Activated T-cell treated with anti-CD3 and anti-CD28 coated beads, Interleukin-2, amount 50 U/mL, for 1 hour (primary cell): Measurements from ENCODE around the gene ITPR3.

ENCODE experiments used
- DNase-seq: peaks from one replicate; pipeline ENCODE4 v3.0.0-alpha.2; 2020

Gene ITPR3

DNA sequence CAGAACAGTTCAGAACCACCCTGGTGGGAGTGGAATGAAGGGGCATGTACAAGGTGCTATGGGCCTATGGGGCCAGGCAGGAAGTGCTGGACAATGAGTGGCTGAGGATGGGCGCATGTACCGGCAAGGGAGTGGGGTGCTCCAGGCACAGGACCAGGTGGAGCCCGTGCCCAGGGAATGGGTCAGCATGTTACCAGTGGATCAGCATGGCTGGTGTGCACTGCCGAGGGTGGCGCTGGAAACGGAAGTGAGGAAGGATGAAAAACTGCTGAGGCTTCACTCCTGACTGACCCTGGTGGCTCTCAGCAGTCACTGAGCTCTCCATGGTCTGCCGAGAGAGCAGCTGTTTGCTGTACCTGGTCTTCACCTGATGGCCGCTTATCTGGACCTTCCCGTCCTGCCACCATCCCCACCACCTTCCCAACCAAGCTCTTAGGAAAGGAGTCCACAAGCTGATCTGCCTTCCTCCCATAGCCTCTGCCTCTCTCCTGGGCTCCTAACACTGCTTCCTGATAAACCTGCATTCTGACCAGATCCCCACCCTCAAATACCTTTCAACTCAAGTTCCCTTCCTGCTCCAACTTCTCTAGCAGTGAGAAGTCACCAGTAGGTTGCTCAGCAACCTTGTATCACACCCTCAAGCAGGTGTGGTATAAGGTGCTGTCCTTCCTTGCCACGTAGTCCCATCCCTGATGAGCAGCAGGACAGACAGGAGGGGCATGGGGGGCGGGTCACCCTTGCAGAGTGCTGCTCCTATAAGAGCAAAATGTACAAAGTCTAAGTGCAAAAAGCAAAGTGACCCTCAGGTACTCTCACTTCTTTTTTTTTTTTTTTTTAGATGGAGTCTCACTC, 83.3 kb downstream of the ITPR3 start:
- no peak for DNase-seq

DNA sequence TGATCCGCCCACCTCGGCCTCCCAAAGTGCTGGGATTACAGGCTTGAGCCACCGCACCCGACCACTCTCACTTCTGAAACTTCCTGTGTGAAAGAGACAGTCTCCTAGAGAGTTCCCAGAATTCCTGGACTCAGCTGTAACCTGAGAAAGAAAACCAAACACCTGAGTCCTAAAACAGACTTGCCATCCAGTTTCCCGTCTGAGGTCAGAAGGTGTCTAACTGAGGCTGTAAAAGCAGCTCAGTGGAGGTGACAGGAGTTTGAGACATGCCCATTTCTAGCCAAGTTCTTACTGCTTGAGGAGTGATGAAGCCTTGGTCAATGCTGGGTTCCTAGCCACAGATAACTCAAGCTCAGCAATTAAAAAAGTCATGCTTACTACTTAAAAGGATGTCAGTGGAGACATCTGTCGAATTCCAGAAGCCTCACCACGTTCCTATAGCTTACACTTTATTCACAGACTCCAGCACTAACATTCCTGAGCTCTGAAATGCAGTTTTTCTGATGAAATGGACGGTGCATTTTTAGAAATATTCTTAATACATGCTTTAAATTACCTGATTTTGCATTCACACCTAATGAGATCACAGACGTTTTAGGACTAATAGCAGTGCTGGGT, 84.3 kb downstream of the ITPR3 start:
- DNase-seq, result no peak

DNA sequence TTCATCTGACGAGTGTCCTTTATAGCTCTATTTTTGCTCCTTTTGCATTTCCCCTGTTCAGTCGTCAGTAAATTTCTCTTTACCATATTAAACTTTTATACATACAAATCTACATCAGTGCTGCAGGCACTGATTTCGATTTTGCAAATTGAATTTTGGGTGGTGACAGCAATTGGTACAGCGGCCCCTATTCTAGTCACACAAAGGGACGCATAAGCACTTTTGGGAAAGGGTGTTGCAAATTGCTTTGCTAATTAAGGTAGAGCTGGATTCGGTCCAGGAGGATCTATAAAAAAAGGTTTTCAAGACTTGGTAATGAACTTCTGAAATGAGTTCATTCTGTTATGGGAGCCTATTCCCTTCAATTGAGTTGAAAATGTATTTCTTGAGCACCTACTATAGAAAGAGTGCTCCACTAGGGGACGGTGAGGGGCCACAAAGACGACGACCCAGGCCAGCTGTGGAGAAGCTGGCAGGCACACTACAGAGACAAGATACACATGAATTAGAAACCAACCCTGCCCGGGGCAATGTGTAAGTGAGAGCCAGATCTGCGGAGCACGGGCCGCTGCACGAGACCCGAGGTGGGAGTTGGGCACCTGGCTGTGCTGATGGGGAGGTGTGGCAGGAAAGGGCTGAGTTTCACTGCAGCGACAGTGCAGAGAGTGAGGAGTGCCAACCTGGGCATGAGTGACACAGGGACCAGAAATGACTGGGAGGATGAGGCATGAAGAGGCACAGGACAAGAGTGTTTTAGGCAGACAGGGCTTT, 85.0 kb downstream of the ITPR3 start:
- DNase-seq, result no peak

DNA sequence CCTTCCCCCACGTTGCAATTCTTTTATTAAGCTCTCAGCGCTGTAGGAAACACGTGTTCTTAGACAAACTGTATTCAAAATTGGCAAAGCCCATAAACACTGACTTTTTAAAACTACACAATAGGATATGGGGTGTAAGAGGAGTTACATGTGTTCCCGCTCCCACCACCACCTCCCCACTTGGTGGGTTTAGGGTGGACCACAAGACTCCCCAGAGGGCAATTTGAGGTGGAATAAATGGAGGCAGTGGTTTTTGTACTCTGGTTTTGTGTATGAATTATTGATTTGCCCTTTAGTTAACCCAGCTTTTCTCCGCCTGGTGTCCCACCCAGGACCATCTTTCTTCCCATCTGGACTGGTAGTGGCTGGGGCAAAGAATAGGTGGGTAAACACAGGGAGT, 86.6 kb downstream of the ITPR3 start:
- no peak for DNase-seq

DNA sequence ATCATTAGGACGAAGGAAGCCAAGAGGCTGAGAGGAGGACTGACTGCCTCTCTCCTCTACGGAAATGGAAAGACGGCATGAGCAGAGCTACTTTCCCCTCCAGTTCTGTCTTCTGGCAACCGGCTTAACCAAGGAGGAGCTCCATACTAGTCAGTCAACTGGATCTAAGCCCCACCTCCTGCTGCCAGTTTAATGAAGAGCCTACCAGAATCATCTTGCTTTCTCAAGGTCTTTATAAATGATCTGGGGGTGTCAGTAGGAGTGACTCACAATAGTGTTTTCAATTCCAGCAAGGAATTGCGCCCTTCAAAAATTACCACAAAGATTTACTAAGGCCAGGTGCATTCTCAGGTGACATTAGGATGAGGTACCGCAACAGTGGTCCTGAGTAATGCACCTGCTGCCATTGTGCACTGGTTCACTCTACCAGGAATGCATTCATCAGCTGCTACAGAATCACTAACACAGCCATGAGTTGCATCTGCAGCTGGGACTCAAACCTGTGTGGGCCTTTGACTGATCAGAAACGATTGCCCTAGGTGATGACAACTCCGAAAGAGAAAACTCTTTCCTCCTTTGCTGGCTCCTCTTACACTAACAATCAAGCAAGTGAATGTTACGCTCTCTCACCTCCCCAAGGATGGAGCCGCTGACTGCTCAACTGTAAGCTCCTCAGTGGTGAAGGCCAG, 87.5 kb downstream of the ITPR3 start:
- no peak for DNase-seq

DNA sequence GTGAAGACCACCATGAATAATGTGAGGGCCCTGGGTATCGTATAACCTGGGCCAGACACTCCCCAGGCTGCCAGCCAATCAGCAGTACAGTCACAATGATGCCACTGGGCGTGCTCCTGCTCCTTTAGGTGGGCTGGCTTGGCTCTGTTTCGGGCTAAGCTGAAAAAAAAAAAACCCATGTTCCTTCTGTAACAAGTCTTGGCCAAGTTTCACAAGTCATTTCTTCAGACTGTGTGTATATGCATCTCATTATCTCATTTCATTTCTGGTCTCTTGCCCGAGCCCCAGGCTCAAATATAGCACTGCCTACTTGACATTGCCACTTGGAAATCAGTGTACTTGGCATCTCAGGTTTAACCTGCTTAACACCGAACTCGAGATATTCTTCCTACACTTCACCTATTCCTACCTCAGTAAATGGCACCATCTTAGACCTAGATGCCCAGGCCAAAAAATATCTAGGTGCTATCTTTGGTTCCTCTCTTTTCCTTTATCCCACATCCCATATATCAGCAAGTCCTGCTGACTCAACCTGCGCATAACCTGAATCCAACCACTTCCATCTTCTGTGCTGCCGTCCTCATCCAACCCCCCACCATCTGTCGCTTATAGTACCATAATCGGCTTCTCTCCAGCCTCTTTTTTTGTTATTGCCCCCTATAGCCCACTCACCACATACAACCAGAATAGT, 88.6 kb downstream of the ITPR3 start:
- DNase-seq, result no peak

DNA sequence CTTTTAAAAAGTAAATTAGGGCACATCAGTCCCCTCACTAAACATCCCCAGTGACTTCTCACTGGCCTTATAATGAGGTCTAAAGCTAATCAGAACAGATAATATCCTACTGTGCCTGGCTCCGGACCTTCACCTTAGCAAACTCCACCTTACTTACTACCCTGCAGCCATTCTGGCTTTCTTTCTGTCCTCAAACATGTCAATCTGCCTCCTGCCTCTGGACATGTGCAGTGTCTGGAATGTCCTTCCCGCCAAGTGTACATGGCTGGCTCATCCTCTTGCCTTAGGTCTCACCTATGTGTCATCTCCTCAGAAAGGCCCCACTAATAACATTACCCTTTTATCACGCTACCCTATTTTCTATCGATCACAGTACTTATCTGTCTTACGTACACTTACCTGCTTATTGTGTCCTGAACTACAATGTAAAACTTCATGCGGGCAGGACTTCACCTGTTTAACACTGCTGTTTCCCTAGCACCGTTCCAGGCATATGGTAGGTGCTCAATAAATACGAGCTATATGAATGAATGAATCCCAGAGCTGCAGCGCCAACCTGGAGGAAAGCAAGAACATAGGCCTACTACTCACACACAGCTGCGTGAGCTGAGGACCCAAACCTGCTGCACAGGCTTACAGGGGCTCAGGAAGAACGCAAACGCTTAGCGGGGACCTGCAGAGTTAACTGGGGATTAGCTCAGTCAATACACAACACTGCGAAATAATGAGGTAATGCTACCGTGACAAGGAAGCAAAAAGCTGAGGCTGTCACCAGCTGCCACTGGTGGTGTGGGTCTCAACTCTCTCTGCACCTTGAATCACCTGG, 89.4 kb downstream of the ITPR3 start:
- no peak for DNase-seq

DNA sequence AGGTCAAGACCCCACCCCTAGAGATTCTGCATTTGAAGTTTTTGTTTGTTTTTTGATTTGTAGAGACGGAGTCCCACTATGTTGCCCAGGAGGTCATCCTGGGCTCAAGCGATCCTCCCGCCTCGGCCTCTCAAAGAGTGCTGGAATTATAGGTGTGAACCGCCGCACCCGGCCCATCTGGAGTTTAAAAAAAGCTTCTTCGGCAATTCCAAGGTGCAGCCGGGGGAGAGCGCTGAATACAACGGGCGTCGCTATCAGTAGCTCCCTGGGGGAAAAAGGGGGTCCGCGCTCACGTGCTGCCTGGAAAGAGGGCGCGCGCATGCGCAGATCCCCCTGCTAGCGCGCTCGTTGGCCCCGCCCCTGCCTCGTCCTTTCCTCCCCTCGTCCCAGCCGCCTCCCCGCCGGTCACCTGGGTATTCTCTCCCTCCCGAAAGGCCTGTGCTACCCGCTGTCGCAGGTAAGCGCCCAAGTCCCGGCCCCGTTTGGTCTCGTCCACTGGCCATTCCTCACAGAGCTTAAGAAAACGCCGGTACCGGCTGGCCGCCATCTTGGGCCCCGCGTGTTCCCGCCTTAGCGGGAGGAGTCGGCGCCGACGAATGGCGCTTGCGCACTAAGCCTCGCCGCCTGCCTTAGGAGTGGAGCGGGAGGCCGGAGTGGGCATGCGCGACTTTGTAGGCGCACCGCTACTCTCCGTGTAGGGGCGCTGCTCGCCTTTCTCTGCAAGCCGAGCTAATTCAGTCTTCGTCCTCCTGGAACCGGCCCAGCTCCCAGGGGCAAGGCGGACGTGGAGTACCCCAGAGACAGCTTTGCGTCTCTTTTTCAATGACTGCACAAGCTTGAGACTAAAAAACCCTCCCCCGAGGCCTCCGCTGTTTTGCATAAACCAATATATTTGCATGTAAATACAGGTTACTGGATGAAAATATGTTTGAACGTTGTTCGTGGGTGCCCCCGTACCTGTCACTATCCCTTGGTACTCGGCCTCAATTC, 90.3 kb downstream of the ITPR3 start, which contains the start of gene UQCC2:
Gene UQCC2, minus strand, starts transcription at position 561 of the 990 bp plus-strand sequence. Its CDS starts 14 bp downstream, at position 547.
- DNase-seq, result peak; percentile 97

DNA sequence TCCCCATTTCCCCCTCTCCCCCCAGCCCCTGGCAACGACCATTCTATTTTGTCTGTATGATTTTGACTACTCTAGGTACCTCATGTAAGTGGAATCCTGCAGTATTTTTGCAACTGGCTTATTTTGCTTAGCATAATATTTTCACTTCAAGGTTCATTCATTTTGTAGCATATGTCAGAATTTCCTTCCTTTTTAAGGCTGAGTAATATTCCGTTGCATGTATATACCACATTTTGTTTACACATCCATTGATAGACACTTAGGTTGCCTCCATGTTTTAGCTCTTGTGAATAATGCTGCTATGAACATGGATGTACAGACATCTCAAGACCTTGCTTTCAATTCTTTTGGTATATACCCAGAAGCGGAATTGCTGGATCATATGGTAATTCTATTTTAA, 91.8 kb downstream of the ITPR3 start:
- no peak for DNase-seq

DNA sequence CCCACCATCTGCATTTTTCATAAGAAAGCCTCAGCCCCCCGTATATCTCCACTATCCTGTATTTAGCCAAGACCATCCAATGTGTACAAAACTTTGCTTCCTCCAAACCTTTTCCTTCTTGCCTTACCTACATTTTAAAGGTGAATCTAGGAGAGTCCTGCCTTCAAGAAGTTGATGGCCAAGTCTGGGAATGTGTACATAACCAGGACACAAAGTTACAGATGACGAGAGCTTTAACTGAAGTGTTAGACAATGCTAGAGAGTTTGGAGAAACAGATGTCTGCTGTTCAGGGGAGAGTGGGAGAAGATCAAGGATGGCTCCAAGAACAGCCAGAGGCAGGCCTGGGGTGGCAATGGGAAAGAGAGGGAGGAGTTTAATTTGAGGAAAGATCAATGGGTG, 92.7 kb downstream of the ITPR3 start:
- no peak for DNase-seq

DNA sequence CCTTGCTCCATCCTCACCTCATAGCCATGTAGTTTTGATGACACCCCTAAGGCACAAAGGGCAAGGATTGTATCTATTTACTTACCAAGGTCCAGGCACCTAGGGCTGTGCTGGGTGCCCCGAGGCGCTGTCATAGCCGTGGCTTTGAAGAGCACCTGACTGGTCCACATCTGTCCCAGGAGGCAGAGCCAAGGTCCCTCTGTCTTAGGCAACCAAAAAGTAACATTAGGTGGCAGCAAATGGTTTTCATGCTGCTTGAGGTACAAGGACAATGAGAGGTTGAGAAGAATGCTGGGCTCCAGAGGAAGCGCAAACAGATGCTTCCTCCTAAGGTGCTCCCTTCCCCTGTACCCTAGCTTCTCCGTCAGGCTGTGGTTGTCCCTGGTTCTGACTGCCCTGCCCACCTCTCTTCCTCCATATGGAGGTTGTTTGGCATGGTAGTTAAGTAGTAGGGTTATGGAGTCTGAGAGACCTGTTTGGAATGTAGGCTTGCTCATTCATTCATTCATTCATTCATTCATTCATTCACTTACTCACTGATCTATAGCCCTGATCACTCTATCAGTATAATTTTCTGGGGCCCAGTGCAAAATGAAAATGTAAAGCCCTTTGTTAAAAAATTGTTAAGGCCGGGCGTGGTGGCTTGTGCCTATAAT, 93.4 kb downstream of the ITPR3 start:
- no peak for DNase-seq

DNA sequence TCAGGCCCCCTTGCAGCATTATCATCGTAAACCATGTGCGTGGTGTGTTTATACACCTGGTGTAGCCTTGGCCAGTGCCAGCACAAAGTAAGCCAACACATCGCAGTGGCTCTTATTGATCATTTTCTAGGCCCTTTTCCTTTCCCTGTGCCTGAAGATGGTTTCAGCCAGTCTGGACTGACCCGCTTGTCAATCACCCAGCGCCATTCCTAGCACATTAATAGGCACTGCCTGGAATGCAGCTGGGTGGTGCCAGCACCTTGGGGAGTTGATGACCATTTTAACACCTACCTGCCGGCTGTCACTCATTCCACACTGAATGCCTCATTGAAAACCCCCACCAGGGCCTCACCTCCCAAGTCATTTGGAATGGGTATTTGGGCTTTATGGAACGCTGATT, 95.3 kb downstream of the ITPR3 start:
- DNase-seq, result no peak

DNA sequence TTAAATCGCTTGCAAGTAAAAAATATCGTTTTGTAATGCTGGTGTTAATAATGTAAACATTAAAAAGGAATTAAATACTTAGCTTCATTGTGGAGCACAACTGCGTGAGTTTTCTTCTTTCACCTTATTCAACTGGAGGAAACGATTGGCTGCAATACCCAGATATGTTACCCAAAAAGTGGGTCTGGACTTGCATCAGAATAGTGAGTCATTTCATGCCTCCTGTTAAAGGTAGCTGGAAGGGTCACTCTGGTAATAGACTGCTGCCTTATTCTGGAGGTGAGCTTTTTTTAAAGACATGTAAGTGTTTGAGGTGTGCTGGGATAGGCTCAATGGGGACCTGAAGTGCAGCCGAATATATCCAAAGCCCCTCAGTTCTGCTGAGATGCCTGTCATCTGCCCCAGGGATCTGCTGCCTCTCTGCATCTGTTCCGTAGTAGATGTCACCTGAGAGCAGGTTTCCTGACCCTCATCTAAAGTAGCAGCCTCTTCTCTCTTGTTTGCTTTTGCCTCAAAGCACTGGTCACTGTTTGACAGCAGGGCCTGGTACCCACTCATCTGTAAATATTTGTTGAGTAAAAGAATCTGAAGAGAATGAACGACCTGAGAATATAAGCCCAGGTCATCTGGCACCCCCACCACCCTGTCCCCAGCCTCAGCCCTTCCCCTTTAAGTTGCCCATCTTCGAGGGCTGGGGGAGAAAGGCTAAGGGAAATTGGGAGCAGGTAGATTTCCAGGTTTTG, 95.9 kb downstream of the ITPR3 start:
- no peak for DNase-seq

DNA sequence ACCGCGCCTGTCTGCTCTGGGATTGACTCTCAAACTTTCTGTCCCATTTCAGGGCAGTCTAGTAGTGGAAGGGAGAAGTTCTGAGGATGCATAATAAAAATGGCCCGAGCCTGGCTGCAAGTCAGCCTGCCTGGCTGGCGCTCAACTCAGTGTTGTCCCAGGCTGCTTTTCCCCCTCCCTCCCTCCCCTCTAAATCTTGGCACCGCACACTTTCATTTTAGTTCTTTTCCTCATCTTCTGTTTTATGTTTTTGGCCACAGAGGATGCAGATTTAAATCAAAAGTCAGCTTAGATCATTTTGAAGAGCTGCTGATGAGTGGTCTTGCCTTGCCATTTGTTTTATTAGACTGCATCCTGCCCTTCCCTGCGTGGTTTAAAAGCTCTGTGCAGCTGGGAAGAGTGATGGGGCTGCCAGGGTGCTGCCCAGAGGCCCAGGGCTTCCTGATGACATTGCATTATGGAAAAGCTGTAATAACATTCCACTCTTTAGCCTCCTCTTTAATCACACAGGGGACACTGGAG, 96.9 kb downstream of the ITPR3 start:
- DNase-seq, result no peak

DNA sequence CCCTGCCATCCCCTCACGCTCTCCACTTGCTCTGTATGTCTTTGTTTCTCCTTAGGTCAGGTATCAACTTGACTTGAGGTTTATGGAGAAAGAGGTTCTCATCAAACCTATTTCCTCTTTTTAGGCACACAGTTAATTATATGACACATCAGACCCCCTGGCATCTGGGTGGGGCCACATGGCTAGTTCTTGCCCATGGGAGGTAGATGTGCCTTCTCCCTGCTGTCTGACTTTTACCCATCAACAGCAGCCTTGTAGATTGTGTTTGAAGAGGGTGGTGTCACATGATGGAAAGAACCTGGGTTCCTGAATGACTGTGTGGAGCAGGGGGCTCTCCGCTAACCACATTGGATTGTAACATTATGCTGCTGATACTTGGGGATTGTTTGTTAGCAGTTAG, 97.6 kb downstream of the ITPR3 start:
- no peak for DNase-seq

DNA sequence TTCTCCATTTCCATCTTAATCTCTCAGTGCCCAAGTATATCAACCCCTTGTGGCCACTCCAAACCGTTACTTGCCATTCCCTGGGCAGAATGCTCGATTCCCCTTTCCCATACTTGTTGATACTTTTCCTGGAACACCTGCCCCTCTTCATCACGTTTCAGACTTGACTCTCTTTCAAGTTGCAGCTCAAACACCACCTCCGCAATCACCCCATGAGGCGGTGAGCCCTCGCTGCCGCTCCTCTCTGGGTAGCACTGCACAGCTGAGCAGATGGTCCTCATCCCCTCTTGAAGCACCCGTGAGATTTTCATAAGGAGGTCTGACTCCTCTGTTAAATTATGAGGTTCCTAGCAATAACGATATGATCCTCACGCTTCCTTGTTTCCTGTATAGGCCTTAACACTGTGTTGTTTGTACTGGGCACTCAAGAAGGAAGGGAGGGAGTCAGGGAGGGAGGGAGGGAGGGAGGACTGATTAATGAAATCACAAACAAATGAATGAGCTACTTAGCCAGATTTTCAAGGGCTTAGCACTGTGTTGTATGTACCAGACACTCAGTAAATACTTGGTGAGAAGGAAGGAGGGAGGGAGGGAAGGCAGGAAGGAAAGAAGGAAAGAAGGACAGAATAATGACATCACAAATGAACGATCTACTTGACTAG, 98.3 kb downstream of the ITPR3 start:
- no peak for DNase-seq

DNA sequence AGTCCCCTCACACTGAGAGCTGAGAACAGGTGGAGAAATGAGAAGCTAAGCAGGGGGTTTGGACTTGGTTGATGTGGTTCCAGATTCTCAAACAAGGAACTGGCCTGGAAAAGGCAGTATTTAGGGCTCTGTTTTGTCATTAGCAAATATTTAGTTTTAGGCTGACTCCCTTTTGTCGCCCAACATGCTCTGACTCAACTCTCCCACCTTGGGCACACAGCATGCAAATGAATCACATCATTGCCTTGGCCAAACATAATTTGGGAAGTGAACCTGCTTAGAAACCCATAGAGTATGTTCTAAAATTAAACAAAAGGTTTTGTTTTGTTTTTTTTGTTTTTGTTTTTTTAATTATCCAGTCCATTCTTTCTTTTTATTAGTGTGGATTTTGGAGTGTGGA, 99.9 kb downstream of the ITPR3 start:
- DNase-seq, result no peak

DNA sequence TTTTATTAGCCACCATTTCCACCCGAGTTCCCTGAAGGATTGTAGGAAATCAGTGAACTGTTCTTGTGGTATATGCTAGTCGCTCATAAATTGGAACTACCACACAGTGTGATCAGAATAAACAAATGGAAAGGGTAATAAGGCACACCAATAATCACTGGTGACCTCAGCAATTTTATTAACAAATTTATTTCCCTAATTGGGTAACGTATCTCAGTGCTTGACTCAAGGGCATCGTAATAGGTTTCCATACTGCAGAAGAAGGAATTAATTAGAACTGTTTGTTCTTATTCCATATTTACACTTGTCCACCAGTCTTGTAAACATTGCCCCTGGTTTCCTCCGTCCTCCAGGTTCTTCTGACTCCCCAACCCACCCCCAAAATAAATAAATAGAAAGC, 100.4 kb downstream of the ITPR3 start:
- no peak for DNase-seq
